GM18909 (cell line): ENCODE measurements around the gene HPCA.

Experiments
- ATAC-seq: cut with Tn5 transposase; IDR thresholded peaks from one replicate; pipeline ENCODE4 v1.9.1; 2021; ENCODE audit warnings: mild to moderate bottlenecking; ENCODE audit not compliant: unreplicated experiment, poor library complexity

The HPCA gene

DNA sequence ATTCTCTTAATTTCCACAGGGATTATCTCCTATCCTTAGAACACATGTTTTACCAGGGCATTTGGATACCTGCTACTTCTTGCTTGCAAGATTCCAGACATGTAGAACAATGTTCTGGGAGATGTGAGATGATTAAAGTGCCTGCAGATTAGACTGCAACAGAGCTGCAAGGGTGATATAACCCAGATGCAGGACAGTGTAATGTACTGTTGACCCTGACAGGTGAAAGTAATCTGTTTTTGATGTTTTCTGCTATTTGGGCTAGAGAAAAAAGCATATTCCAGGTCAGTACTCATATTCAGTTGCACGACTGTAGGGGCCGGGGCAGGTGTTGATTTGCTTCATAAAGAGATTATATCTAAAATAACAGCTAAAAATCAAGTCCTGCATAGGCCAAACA, 42.0 kb downstream of the HPCA start:
- no peak for ATAC-seq

DNA sequence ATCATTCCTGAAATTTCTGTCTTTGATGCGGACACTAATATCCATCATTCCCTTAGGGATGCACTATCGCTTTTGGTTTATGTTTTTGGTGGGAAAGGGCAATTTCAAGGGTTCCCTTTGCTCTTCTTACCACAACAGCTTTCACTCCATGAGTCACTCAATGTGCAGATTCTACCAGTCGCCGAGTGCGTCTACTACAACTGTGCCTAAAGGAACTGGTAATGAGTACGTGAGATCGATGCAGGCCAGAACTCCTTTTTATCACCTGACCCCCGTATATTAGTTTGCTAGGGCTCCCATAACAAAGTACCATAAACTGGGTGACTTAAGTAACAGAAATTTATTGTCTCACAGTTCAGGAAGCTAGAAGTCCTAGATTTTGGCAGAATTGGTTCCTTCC, 42.4 kb downstream of the HPCA start:
- no peak for ATAC-seq

DNA sequence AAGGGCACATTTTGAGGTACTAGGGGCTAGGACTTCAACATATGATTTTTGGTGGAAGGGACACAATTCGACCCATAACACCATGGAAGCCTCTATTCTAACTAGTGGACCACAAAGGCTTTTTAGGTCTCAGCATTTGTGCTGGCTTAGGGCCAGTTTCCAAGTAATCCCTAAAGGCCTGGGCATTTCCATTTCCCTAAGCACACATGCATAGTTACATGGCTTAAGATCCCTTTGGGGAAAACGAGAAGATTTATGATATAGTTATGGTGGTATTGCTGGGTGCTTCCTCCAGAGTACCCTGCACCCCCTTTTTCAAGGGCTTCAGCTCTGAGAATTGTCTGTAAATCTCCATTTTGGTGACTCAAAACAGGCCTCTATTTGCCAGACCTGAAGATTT, 43.1 kb downstream of the HPCA start:
- ATAC-seq, result no peak

- ATAC-seq, result no peak
Observed at GRCh38 chr1:32931760-32932159, 45.5 kb downstream of the HPCA start.

DNA sequence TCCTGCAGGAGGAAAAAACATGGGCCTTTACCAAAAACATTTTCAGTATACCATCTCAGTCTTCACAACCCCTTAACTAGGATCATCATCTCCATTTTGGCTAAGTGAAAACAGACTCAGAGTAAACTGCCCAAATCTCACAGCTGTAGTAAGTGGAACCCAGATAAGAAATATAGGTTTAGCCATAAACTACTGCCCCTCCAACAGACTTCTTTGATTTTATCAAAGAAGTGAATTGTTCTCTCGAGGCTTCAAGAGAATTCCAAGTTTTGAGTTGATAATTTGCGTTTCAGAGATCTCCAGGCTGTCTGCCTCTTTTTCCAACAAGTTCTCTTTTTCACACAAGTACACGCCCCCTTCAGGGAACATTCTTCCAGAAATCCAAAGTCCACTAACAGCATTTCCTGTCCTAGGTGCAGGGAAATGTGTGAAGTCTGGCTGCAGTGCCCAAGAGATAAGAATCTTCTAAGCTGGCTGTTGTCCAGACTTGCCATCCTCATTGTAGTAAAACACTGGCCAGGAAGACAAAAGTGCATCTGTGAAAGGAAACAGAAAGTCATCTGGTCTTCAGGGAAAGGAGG, 47.5 kb downstream of the HPCA start:
- no peak for ATAC-seq

- no peak for ATAC-seq
Observed at GRCh38 chr1:32934535-32934934, 48.2 kb downstream of the HPCA start.

- no peak for ATAC-seq
Observed at GRCh38 chr1:32937061-32937460, 50.8 kb downstream of the HPCA start.

DNA sequence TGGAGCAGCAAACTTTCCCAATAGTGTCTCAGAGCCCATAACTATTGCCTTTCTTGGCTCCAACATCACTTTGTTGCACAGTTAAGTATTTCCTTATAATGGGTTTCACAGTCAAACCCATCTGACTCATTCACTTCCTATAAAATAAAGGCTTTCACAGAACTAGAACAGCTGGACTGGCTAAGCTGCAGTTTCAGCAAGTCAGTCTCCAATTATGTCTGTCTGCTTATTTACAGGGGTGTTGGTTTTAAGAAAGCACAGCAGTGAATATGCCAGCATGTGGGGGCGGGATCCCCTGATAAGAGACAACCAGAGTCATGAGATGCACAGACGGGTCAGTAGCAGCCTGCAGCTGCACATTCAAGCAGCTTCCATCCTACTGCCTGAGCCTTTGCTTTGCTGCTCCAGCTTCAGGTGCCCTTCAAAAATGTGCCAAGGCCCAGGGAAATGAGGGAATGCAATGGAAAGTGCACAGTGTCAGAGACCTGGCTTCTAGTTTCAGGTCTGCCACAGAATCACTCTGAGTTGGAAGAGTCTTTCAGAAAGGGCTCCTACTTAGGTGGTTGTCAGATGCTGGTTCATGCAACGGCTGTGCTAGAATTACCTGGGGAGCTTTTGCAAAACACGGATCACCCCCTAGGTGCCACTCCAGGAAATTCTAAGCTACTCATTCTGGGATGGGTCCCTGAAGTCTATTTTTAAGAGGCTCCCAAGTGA, 53.5 kb downstream of the HPCA start:
- no peak for ATAC-seq

DNA sequence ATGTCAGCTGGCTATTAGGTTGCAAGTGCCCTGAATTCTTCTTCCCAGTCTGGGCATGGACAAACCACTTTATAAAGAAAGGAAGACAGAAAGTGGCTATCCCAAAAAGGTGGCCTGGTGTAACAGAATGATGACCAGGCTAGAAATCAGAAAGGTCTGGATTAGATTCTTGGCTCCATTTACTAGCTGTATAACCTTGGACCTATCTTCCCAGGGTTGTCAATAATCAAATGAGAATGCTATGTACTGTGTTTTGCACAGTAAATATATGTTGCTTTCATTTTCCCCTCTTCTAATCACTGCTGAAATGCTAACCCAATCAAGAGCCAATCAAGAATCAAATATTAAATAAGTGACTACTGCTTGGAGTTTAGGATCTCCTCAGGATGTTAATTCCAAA, 57.9 kb downstream of the HPCA start:
- ATAC-seq, result no peak
